Stimulated activated CD8-positive, alpha-beta memory T cell treated with anti-CD3 and anti-CD28 coated beads, Interleukin-12 subunit alpha, Interleukin-12 subunit beta, amount 100 ng/mL, for 1 hour (primary cell): ENCODE measurements around the gene DMWD.
"Not testable (repeated sequence)": the region's sequence is repeated elsewhere in the genome, so short reads cannot be mapped to it uniquely, and the experiment has no call there.

Experiments
- DNase-seq: peaks from one replicate; pipeline ENCODE4 v3.0.0-alpha.2; 2020; ENCODE audit warnings: low read depth

Gene DMWD

GRCh38 chr19:45816236-45817009 is 23.8 kb upstream of the DMWD start:
- DNase-seq: no peak

DNA sequence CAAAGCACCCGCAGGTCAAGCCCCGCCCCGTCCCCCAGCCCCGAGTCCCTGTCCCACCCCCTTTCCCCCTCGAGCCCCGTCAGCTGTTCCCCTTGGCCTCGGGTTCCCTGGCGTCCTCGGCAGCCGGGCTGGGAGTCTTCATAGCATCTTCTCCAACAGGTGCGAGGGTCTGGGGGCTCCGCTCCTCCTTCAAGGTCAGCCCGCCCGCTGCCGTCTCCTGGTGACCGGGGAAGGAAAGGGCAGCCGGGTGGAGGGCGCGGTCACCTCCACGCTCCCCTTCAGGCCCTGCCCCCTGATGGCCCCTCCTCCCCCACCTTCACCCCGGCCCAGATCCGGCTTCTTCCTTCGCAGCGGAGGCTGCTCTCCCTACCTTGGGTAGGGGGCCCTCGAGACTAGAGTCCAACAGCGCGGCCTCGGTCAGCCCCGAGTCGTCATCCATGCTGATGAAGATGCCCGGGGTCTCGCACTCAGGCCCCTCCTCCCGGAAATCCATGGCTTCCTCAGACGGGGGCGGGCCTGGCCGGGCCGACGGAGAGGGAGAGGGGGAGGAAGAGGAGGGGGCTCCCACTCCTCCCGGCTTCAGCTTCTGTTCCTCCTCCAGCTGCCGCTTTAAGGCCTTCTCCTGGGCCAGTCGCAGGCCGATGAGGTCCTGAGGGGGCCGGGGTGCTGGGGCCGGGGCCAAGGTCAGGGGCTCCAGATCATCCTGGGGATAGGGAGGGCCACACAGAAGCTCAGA is 23.0 kb upstream of the DMWD start:
- no peak for DNase-seq

DNA sequence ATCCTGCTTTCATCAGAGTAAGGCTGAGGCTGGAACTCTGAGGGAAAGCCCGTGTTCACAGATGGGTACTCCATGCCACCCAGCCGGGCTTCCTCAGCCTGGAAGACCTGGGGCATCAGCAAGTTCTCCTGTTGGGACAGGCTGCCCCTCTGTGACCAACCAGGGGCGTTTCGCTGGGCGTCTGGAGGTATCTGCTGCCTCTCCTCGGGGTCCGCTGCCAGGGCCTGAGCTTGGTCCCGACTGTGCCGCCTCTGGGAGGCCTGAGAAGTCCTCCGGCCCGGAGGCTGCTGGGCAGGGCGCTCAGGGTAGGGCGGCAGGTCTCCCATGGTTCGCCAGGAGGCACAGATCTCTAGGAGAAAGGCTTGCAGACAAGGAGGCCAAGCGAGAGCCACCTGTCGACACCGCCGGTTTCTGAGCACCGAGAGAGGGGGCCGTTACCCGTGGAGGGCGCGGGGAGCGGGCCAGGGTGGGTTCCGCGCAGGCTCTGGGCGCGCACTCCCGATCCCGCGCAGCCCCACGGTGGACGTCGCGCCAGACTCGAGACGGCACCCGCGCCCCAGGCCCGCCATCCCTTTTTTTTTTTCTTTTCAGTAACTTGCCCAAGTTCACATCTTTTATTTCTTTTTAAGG is 22.3 kb upstream of the DMWD start, which contains the start of gene RSPH6A:
RSPH6A (minus strand) TSS at position 458 of the 630 bp plus-strand sequence; CDS start at position 326, 132 bp downstream.
- no peak for DNase-seq

DNA sequence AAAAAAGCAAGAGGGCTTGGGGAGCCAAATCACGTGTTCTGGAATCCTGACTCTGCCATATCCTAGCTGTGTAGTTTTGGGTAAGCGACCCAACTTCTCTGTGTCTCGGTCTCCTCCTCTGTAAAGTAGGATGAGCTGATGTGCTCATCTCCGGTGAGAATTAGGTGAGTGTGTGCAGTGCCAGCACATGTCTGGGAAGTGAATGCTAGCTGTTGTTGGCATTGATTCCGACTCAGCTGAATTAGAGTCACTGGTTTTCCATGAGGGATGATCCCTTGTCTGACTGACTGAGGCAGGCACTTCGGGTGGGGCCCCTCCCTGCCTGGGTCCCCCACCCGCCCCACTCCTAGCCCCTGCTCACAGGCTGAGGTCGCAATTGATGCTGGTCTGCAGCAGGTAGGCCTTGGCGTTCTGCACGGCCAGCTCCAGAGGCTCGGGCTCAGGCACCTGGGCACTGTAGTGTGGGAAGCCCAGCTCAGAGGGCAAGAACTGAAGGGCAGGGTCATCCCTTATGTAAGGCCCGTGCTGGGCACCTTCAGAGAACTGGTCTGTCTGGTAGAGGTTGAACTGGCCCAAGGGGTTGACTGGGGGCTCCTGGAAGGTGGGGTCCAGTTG is 21.6 kb upstream of the DMWD start:
- no peak for DNase-seq

DNA sequence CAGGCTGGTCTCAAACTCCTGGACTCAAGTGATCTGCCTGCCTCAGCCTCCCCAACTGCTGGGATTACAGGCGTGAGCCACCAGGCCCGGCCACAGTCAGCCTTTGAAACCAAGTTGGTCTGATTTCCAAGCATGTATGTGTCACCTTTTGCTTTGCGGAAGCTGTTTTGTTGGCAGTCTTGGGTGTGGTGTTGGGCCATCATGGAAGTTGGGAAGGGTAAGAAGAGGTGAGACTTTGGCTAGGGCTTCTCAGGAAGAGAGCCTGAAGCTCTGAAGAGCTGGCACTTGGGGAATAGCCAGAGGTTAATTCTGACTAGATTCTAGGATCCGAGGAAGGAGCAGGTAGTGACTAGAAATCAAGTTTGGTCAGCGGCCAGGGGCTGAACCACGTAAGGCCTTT is 19.7 kb upstream of the DMWD start:
- DNase-seq: no peak

DNA sequence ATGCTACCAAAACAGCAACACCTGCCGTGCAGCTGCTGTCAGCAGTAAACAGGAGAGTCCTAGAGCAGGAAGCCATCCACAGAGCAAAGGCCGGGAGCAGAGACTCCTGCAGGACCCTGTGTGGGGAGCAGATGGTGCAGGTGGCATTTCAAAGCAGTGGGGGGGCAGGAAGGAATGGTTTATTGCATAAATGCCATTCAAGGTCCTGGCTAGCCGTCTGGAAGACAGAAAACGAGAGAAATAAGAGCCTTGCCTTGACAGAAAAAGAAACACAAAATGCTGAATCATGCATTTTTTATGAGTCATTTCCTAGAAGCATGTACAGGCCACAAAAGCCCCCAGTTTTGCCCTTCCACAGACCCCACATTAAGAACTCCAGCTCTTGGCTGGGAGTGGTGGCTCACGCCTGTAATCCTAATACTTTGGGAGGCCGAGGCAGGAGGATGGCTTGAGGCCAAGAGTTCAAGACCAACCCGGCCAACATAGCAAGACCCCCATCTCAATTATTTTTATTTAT is 17.1 kb upstream of the DMWD start:
- no peak for DNase-seq

DNA sequence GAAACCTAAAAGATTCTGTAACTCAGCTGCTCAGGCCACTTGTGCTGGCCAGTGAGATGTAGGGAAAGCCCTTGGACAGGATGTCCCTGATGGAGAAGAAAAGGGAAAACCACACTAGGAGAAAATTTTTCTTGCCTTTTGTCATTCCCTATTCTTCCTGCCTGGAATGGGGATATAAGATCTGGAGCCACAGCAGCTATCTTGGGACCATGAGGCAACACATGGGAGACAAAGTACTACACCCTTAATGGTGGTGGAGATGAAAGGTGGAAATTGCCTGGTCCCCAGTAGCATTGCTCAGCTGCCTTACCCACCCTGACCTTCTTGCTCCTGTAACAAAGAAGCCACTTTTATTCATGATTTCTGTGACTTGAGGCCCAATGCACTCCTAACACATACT is 13.1 kb upstream of the DMWD start:
- no peak for DNase-seq

DNA sequence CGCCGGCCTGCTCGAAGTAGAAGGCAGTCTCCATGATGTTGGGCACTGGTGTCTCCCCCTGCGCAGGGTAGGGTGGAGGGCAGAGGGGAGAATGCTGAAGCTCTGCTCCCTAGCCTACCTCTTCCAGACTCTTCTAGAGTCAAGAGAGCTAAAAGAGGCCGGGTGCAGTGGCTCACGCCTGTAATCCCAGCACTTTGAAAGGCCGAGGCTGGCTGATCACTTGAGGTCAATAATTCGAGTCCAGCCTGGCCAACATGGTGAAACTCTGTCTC is 12.2 kb upstream of the DMWD start:
- DNase-seq: no peak

DNA sequence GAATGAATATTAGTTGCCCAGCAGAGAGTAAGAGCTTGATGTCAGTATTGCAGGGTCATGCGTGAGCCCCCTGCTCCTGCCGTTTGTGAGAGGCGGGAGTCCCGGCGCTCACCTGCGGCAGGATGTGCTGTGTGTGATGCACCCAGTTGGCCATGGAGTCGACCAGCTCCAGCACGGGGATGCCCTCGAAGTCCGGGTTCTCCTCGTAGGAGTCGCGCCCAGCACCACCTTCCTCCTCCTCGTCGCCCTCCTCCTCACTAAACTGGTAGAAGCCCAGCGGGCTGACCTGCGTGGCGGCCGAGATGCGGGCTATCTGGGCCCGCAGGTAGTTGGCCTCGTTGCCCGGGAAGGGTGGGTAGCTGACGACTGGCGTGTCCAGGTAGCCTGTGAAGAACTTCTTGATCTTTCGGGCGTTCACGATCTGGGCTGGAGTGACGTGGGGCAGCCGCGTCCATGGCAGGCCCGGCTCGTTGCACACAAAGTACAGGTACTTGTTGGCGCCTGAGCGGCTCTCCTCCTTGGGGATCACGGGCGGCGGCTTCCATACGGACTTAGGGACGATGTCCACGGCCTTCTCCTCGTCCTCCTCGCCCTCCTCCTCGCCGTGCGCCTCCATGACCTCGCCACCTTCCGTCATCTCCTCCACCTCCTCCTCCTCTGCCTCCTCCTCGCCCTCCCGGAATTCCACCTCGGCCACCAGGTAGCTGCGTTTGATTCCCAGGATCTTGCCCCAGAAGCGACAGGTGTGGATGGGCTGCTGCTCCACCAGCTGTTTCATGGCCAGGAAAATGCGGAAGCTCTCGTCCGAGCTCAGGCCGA is 11.7 kb upstream of the DMWD start:
- no peak for DNase-seq

DNA sequence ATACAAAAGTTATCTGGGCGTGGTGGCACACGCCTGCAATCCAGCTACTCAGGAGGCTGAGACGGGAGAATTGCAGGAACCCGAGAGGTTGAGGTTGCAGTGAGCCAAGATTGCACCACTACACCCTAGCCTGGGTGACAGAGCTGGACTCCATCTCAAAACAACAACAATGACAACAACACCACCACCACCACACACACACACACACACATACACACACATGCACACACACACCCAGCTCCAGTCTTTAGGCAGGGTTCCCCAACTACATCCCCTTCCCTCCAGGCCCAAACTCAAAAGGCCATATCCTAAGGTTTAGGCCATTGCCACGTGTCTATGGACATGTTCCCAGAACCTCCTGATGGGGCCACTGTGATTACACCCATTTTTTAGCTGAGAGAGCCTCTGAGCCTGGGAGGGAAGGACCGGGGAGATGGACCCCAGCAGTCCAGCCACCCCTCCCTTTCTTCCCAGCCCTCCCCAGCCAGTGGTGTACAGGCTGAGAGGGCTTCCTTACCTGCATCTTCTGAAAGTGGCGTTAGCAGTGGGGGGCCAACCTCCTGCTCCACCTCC is 9.0 kb upstream of the DMWD start:
- DNase-seq: no peak

DNA sequence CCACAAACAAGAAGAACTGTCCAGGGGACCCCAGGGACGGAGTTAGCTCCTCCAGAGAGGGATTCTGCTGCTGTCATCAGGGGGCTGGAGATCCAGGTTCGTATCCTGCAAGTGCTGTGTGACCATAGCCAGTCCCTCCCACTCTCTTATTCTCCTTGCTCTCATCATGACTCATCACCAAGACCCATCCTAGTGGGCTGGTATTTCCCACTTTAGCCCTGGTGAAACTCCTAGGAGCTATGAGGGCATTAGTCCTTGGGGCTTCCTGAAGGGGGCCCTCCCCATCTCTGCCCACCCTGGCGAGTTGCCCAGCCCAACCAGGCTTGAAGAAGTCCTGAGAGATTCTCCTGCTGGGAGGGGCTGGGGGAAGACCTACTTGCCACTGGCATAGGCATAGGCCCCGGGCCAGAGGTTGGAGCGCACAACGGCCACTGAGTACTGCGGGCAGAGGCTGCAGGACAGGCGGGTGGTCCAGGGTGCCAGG is 7.5 kb upstream of the DMWD start:
- DNase-seq: no peak

DNA sequence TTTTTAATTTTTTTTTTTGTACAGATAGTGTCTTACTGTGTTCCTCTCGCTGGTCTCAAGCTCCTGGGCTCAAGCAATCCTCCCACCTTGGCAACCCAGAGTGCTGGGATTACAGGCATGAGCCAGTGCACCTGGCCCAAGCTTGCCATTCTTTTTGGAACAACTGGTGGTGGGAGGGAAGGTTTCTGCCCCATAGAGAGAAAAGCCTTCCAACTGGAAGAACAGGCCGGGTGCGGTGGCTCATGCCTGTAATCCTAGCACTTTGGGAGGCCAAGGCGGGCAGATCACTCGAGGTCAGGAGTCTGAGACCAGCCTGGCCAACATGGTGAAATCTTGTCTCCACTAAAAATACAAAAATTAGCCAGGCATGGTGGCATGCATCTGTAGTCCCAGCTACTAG is 6.9 kb upstream of the DMWD start:
- not testable (repeated sequence) for DNase-seq

DNA sequence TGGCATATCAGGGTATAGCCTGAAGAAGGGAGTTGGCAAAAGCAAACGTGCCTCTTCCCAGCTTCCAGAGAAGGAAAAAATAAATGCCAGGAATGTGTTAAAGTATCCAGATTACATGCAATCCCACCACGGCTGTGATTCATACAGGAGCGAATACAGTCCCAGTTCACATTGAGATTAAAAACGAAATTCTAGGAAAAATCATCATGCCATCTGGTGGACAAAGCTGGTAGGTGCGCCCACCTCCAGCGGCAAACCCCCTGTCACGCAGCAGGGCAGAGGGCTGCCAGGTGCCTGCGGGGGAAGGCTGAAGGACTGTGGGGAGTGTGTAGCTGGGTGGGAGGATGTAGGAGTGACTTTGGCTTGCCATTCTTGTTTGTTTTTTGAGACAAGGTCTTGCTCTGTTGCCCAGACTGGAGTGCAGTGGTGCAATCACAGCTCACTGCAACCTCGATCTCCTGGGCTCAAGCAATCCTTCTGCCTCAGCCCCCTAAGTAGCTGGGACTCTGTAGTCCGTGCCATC is 6.4 kb upstream of the DMWD start:
- peak; percentile 41 for DNase-seq

GRCh38 chr19:45794627-45795026 is 2.0 kb upstream of the DMWD start:
- DNase-seq: no peak

DNA sequence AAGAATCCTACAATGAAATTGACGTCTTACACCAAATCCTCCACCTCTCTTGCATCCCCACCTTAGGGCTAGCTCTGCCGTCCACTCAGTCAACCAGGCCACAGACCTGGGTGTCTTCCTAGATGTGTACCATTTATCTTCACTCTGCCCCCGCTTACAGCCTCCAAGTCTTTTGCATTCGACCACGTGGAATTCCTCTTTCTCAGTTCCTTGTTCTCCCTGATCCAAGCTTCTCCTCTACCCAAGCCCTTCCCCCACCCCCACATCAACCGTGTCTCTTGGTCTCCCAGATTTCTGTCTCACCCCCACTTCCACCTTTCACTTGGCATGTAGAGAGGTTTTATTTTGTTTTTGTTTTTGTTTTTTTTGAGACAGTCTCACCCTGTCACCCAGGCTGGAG is 1.2 kb upstream of the DMWD start:
- DNase-seq: no peak

GRCh38 chr19:45793178-45793564 is 526 bp upstream of the DMWD start:
- no peak for DNase-seq

- DNase-seq: no peak
These were observed 738 bp downstream of the DMWD start for GRCh38 chr19:45791744-45792469.

GRCh38 chr19:45790942-45791341 is 1.7 kb downstream of the DMWD start:
- DNase-seq: no peak

DNA sequence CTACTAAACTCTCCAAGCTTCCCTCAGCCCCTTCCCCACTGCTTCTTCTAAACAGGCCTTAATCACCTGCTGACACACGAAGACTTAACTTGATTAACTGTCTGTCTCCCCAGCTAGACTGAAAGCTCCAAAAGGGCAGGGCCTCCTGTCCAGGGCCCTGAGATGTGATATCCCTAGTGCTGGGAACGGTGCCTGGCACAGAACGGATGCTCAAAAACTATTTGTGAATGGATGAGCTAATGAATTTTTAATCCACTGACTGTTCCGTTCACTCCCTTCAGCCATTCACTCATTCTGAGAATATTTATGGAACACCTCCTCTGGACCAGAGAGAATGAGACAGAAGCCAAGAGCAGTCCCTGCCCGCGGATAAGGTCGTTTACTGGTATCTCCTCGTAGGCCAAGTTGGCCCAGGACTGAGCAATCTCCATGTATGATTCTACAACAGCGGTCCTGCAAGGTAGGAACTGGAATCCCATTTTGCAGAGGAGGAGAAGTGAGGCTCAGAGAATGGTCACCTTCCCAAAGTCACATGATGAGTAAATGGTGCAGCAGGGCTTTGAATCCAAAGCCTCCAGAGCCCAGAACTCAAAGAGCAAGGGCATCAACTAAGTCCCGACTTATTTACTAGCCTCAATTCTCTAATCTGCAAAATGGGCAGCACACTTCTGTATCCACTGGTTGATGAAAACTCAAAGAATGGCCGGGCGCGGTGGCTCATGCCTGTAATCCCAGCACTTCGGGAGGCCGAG is 3.4 kb downstream of the DMWD start:
- no peak for DNase-seq

DNA sequence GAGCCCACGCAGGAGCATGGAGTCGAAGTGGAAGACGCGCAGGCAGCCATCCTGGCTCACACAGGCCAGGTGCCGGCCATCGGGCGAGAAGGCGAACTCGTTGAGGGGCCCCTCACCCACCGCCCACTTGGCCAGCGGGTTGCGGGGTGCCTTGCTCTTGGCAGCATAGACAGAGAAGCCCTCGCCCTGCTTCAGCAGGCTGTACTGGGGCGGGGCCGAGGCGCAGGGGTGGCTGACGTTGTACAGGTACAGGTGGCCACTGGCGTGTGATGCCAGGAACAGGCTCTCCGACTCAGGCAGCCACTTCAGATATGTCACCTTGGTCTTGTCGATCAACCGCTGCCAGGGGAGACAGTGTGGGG is 6.1 kb downstream of the DMWD start:
- no peak for DNase-seq
